Hepatocyte (in vitro differentiated cells): ENCODE data around the gene TSPAN3.

Experiments used
- CTCF ChIP-seq: fragments of 200-600 bp; sonication (generic); IDR thresholded peaks from 2 replicates; pipeline ENCODE4 v1.5.1; 2016; ENCODE audit warnings: antibody characterized with exemption, mild to moderate bottlenecking; ENCODE audit not compliant: poor library complexity
- EZH2 ChIP-seq: fragments of 200-600 bp; sonication (generic); IDR thresholded peaks from 2 replicates; pipeline ENCODE4 v1.6.1; 2016; ENCODE audit warnings: antibody characterized with exemption, mild to moderate bottlenecking, borderline replicate concordance
- EZH2phosphoT487 ChIP-seq: fragments of 200-600 bp; sonication (generic); IDR thresholded peaks from one replicate; pipeline ENCODE4 v1.6.1; 2018; ENCODE audit warnings: antibody characterized with exemption, mild to moderate bottlenecking, low read depth, moderate library complexity; ENCODE audit not compliant: unreplicated experiment, severe bottlenecking

GRCh38 chr15:77039217-77039533, 31.7 kb downstream of the TSPAN3 start:
- TF ChIP-seq CTCF (no peak), EZH2phosphoT487 (no peak), EZH2 (no peak)
